ENCODE data around the gene EPC1.
"Not testable (repeated sequence)": the region's sequence is repeated elsewhere in the genome, so short reads cannot be mapped to it uniquely, and the experiment has no call there.

The EPC1 gene

DNA sequence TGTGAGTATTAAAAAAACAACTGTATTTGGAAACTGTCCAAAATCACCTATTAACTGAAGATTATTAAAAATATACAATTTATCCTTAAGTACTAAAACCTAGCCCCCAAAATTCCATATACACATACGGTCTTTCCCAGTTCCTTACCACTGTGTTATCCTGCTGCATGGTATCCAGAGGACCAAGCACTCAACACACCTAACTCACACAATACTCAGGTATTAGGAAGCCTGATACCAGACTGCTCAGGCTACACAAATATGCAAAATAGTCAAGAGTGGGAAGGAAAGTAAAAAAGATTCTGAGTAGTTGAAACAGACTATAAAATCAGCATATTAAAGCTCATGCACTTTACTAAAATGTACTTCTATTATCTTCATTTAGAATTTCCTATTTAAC, 67.2 kb downstream of the EPC1 start:
- no peak for DNase-seq (ENCODE audit: low spot score)

DNA sequence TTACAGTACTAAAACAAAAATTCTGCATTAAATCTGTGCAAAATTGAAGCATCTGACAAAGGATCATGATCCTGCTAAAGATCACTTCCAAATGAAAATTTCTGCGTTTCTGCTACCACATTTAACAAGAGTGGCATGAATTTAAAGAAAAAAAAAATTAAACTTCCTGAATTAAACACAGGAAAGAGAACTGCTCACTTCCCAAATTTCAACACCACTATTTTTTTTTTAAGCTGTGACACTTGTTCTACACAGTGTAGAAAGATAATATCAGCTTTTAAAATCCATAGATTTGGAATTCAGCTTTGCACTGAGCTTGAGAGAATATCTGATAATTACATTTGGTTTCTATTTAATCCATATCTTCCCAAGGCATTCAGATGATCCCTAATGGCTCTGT, 73.6 kb downstream of the EPC1 start:
- no peak for DNase-seq (ENCODE audit: low spot score)

DNA sequence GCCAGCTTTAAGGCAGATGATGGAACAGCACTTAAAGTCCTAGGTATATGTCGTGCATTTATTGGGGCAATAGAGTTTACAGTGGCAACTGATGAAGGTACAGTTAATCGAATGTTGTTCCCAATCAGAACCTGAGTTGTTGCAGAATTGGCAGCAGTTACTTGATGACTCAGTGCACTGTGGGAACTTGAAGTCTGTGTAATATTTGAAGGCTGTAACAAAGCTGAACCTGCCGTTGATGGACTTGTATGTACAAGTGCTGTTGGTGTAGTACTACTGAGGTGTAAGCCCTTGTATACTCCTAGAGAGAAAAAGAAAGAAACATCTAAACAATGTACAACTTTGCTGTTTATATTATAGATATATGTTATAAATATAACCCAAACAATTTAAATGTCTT, 75.3 kb downstream of the EPC1 start:
- no peak for DNase-seq (ENCODE audit: low spot score)

DNA sequence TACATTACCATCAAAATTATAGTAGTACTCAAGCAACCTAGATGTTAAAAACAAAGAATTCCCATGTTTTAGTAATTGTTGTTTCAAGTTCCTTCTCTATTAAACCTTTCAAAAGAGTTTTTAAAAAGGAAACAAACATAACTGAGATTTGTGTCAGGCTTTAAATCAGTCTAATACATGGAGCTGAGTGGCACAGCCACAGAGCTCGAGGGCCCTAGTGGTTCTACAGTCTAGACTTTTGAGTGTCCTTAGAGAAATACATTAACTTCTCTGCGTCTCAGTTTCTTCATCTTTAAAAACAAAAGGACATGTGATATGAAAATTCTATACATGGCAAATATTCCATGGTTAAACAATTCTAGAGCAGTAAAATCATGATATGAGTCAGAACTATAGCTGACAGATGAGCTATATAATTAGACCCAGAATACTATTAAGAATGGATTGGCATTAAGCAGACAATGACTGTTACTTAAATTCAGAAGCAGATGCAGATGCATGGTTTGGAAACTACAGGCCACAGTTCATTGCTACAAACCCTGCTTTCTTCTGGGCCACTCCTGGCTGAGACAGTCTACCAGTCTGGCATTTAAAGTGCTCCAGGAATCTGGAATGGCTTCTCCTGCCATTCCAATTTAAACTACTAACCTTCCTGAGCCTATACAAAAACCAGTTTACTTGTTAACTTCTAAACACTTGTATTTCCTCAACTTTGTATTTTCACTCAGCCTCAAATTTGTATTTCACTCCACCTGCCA, 77.4 kb downstream of the EPC1 start:
- DNase-seq (ENCODE audit: low spot score) = no peak

DNA sequence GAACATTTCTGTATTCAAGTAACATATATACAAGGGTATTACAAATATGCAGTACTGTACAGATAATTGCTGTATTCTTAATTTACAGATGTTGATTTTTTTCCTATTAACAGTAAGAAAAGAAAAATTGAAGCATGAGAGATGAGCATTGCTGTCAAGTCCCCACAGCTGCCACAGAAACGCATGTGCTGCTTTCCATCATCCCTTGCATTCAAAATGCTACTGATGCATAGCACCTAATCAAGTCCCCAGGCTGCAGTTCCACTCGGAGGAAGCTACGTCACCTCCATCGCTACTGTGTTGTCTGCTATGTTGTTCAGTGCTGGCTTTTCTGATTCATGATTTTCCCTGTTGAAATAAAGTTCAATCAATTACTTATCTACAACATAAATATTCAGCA, 78.2 kb downstream of the EPC1 start:
- DNase-seq (ENCODE audit: low spot score) = no peak

DNA sequence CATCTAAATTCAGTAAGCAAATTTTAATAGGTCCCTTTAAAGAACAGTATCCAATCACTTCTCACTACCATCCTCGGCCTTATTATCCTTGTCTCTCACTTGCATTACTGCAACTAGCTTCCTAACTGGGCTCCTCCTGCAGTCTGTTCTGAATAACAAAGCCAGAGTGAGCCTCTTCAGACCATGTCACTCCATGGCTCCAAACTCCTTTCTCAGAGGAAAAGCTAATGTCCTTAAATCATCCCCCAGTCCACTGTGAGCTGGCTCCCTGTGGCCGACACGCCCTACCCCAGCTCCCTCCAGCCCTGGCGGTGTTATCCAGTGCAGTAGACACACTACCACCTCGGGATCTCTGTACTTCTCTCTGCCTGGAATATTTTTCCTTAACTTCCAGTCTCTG, 80.0 kb downstream of the EPC1 start:
- DNase-seq (ENCODE audit: low spot score) = no peak

DNA sequence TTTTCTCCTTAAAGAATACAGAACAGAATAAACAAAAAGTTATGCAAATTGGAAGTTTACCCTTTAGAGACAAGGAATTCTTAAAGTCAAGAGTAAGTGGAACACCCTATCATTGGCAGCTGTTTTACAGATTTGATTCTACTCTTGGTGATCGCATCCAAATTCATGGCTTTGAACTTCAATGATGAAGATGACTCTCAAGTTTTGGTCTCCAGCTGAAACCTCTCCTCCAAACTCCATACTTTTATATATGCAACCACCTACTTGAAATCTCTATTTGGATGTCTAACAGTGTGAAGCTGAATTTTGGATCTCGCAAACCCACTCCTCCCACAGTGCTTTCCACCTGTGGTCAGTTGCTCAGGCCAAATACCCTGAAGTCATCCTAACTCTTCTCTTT, 80.4 kb downstream of the EPC1 start:
- no peak for DNase-seq (ENCODE audit: low spot score)

DNA sequence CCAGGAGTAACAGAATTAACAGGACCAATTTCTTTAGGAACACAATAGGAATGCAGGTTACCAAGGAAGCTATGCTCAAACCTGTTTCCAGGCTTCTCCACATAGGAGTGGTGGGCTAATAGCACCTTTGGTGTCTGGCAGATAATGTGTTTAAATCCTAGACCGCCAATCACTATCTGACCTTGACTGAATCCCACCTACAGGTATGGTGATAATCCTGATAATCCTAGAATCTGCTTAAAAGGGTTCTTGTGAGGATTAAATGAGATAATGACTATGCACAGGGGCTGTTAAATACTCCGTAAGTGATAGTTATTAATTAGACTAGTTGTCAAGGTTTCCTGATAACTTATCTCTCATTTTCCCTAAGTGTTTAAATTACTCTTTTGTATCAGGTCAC, 81.2 kb downstream of the EPC1 start:
- DNase-seq (ENCODE audit: low spot score) = no peak

DNA sequence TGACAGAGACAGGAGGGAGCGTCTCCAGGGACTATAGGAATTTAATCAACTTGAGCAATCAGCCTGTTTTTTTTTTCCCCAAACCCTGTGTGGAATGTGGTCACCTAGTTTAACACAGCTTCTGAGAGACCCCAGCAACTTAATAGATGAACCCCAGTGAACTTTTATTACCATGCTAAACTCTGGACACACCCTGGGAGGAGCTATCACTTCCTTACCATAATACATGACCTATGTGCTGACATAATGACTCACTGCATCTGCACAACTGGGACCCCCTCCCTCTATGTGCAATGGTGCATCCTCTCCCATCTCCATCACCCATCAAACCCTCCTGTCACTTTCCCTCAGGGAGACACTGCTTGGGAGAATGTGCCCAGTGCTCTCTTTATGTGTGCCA, 83.7 kb downstream of the EPC1 start:
- no peak for DNase-seq (ENCODE audit: low spot score)

DNA sequence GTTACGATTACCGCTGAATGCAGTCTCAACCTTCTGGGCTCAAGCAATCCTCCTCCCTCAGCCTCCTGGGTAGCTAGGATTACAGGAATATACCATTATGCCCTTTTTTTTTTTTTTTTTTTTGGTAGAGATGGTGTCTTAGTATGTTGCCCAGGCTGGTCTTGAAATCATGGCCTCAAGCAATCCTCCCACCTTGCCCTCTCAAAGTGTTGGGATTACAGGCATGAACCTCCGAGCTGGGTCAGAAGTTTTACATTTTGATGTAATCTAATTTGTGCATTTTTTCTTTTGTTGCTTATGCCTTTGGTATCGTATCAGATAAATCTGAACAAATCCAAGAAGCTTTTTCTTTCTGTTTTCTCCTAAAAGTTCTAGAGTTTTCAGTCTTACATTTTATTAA, 87.4 kb downstream of the EPC1 start:
- no peak for DNase-seq (ENCODE audit: low spot score)

DNA sequence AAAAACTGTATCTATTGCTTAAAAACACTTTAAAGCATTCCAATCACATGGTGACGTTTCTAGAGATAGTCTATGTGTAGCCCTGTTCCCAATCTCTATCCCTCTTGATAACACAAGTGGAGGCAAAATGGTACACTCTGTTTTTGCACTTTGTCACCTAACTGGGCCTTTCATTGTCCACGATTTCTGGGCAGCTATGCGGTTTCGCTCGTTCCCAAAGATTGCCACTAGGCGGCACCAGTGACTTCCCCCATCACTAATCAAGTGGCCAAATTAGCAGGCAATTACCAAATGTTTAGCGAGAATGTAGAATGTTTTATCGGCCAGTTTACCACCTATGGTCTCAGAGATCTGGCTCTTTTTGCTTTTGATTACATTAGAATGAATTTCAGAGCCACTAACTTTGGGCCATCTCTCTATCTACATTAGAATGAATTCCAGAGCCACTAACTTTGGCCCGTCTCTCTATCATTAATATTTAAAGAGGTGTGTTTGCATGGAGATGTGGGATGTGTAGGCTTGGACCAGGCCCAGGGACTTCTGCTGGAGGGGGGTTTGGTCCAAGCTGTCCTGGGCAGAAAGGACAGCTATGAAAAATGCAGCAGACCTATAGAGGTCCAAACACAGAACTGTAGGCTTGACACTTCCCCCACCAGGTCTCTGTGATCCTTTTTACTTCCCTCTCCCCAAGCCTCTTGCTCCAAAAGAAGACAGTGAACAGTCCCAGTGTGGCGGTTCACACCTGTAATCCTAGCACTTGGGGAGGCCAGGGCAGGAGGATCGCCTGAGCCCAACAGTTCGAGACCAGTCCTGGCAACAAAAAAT, 90.1 kb downstream of the EPC1 start:
- peak; percentile 41 for DNase-seq (ENCODE audit: low spot score)

DNA sequence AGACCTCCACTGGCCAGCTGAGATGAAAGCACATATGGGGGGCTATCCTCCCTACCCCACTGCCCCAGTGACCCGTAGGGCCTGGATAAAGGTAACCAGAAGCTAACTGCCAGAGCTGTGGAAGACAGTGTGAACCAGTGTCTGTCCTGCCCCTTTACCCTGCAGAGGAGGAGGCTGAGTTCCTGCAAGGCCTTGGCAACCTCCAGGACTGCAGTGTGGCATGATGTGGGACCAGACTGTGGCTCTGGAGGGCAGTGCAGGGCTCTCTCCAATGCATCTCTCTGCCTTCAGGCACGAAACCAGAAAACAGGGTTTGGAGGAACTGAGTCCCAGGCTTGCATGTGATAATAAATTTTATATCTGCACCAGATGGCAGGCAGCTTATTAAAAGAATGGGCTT, 93.1 kb downstream of the EPC1 start:
- no peak for DNase-seq (ENCODE audit: low spot score)

DNA sequence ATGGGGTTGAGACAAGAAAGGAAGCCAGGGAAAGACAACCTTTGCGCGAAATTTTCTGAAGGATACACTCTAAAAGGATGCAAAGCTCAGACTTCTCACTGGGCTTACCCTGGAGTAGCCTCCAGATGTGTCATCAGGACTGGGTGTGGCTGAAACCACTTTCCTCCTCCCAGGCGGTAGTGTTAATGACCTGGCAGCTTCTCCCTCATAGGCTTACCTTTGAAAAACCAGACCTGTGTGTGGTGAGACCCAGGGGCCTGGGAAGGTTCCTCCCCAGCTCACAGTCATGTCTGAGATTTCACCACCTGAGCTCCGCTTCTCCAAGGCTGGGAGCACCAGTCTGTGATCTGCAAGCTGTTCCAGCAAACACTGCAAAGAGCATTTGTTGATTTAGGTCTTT, 93.7 kb downstream of the EPC1 start:
- DNase-seq (ENCODE audit: low spot score) = no peak

DNA sequence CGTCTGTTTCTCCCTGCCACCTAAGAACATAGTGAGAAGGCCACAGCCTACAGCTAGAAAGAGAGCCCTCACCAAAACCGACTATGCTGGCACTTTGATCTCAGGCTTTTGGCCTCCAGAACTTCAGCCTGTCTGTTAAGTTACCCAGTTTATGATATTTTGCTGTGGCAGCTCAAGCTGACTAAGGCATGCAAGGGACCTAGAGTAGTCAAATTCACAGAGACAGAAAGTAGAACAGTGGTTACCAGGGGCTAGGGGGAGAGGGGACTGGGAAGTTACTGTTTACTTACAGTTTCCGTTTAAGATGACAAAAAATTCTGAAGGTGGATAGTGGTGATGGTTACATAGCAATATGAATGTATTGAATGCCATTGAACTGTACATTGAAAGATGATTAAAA, 96.5 kb downstream of the EPC1 start:
- not testable (repeated sequence) for DNase-seq (ENCODE audit: low spot score)

DNA sequence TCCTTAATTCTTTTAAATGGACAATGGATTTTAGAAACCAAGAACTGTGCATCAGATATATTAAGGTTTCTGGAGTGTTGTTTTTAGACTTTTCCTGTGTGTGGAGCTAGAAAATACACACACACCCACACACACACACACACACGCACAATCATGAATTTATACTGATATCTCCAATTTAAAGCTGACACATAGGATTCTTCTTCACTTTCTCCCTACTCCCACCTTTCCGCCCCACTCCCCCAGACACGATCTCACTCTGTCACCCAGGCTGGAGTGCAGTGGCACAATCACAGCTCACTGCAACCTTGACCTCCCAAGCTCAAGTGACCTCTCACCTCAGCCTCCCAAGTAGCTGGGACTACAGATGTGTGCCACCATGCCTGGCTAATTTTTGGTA, 100.3 kb downstream of the EPC1 start:
- no peak for DNase-seq (ENCODE audit: low spot score)

DNA sequence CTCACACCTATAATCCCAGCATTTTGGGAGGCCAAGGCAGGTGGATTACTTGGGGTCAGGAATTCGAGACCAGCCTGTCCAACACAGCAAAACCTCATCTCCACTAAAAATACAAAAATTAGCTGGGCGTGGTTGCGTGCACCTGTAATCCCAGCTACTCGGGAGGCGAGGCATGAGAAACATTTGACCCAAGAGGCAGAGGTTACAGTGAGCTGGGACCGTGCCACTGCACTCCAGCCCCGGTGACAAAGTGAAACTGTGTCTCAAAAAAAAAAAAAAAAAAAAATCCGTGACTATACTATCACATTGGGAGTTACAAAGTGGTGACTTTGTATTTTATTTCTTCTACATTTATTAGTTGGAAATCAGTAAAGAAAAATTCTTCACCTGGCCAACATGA, 101.2 kb downstream of the EPC1 start:
- no peak for DNase-seq (ENCODE audit: low spot score)

DNA sequence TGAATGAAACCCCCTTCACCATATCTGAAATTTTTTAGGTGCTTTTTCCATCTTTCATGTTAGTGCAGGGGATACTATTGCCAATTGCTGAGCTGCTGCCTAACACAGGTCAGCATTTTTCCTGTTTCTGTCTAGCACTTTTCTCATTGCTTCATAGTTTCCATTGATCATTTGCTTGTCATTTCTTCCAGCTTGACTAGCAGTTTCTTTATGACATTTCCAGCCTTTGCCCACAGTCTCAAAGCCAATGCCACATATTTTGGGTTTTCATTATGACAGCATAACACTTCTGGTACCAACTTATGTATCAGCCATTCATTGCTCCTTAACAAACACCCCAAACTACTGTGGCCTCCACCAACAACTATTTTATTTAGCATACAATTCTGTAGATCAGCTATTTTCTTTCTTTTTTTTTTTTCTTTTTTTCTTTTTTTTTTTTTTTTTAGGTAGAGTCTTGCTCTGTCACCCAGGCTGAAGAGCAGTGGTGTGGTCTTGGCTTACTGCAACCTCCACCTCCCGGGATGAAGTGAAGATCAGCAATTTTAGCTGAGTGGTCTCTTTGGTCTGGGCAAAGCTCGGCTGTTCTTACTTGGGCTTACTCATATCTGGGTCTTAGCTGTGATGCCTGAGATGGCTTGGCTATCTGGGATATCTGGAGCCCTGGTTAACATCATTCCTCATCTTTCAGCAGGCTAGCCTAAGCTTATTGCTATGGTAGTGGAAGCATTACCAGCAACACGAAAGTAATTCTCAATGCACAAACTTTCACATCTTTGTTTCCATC, 102.3 kb downstream of the EPC1 start:
- no peak for DNase-seq (ENCODE audit: low spot score)

DNA sequence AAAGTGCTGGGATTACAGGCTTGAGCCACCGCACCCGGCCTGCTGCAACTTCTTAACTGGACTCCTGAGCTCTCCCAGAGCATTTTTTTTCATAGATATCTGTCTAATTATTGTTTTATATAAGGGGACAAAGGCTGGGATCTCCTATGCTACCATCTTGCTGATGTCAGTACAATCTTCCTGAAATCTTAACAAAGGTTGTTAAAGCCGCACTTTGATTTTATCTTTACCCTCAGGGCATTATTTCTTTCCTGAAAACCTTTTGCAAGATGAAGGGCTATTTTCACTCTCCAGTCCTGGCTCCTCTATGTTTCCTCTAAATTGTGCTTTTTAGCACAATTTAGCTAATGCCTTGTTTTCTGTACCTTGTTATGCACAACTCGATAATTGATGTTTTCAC, 102.9 kb downstream of the EPC1 start:
- no peak for DNase-seq (ENCODE audit: low spot score)

DNA sequence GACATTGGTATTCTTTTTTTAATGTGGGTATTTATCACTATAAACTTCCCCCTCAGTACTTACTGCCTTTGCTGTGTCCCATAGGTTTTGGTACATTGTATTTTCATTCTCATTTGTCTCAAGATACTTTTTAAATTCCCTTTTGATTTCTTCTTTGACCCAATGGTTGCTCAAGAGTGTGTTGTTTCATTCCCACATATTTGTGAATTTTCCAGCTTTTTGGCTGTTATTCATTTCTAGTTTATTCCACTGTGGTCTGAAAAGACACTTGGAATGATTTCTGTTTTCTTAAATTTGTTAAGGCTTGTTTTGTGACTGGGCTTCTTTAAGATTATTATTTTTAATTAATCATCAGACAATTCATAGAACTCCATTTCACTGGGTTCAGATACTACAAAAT, 105.0 kb downstream of the EPC1 start:
- no peak for DNase-seq (ENCODE audit: low spot score)

DNA sequence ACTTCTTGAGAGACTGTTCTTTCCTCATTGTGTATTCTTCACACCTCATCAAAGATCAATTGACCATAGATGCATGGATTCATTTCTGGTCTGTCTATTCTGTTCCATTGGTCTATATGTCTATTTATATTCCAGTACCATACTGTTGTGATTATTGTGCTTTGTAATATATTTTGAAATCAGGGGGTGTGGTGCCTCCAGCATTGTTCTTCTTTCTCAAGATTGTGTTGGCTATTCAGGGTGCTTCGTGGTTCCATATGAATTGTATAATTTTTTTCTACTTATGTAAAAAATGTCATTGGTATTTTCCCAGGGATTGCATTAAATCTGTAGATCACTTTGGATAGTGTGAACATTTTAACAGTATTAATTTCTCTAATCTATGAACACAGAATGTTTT, 106.5 kb downstream of the EPC1 start:
- DNase-seq (ENCODE audit: low spot score) = no peak

DNA sequence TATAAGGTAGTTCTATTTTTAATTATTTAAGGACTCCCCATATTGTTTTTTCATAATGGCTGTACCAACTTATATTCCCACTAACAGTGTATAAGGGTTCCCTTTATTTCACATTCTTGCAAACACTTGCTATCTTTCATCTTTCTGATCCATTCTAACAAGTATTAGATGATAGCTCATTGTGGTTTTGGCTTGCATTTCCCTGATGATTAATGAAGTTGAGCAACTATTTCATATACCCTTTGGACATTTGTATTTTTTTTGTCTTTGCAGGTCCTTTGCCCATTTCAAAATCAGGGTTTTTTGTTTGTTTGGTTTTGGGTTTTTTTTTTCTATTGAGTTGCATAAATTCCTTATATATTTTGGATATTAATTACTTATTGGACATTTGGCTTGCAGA, 107.2 kb downstream of the EPC1 start:
- DNase-seq (ENCODE audit: low spot score) = no peak

DNA sequence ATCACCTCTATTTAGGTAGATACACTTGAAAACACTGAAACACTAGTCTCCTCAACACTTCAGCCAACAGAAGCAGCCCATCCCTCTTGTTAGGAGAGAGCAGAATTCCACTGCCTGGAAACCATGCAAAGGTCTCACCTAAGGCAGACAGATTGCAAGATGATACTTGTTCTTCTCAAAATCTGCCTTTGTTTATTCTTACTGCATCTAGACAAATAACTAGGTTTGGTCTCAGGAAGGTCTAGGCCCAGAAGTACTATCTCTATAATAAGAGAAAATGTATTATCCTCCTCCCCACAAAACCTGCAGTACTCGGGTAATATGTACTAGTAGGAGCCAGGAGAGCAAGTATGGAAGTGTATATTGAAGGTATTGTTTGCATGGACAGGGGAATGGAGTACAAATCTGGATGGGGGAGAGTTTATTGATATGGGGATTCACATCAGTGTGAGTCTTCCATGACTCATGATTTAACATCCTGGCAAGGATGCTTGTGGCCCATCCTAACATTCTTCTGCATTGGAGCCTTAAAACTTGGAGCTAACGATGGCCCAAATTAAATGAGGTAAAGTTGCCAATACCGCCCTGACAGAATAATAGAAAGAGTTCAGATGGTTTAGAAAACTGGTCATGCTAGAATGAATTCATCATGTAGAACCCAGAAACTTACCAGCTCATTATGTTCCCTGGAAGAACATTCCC, 109.2 kb downstream of the EPC1 start:
- DNase-seq (ENCODE audit: low spot score) = no peak
